H1 (cell line): ENCODE measurements around the gene VDR.

Source experiments
- CBX8 ChIP-seq: fragments of 300-800, 300-1000 bp; sonication (generic); IDR thresholded peaks from 2 replicates; pipeline ENCODE4 v1.7.1; 2016; ENCODE audit warnings: low read depth, low read length, borderline replicate concordance
- CEBPB ChIP-seq: IDR thresholded peaks from 2 replicates; pipeline ENCODE4 v1.6.1; 2012; ENCODE audit warnings: low read depth, low read length
- CREB1 ChIP-seq: IDR thresholded peaks from 2 replicates; pipeline ENCODE4 v1.6.1; 2012; ENCODE audit warnings: inconsistent platforms
- CTCF ChIP-seq, 3 experiments: IDR thresholded peaks; 1 replicate in 2 of 3; 2 replicates in 1 of 3; pipeline versions ENCODE4 v1.5.1 to v1.6.1; 2011; ENCODE audit warnings: low read length in 3 of 3, mild to moderate bottlenecking in 3 of 3, inconsistent platforms in 2 of 3, low read depth in 1 of 3, moderate library complexity in 1 of 3; ENCODE audit not compliant: insufficient read depth in 1 of 3; ENCODE audit errors: control extremely low read depth in 1 of 3
- KDM1A ChIP-seq: fragments of 200-600, 300-600 bp; sonication (generic); IDR thresholded peaks from 2 replicates; pipeline ENCODE4 v1.7.1; 2016; ENCODE audit warnings: mild to moderate bottlenecking, low read length, borderline replicate concordance
- POLR2A ChIP-seq, 2 experiments: IDR thresholded peaks; 1 replicate in 1 of 2; 2 replicates in 1 of 2; pipeline ENCODE4 v1.6.1; 2011; ENCODE audit warnings: low read depth in 2 of 2, low read length in 2 of 2, mild to moderate bottlenecking in 2 of 2; ENCODE audit errors: control extremely low read depth in 1 of 2
- RAD21 ChIP-seq, 2 experiments: IDR thresholded peaks in 1 of 2; conservative IDR thresholded peaks in 1 of 2; 2 replicates each; pipeline ENCODE4 v1.6.1; 2011; ENCODE audit warnings: low read depth in 2 of 2, low read length in 2 of 2, improper control_type of control experiment in 1 of 2, inconsistent platforms in 1 of 2, mild to moderate bottlenecking in 1 of 2, moderate library complexity in 1 of 2
- RNF2 ChIP-seq: fragments of 200-900, 300-1000 bp; sonication (generic); IDR thresholded peaks from 2 replicates; pipeline ENCODE4 v1.7.1; 2016; ENCODE audit warnings: borderline replicate concordance, low read depth, mild to moderate bottlenecking, antibody characterized with exemption, low read length; ENCODE audit not compliant: poor library complexity, severe bottlenecking; ENCODE audit errors: missing control alignments
- SP2 ChIP-seq: IDR thresholded peaks from 2 replicates; pipeline ENCODE4 v1.6.1; 2012; ENCODE audit warnings: mild to moderate bottlenecking, low read length, inconsistent platforms
- TAF1 ChIP-seq: IDR thresholded peaks from 2 replicates; pipeline ENCODE4 v1.6.1; 2011; ENCODE audit warnings: mild to moderate bottlenecking, low read depth, low read length

DNA sequence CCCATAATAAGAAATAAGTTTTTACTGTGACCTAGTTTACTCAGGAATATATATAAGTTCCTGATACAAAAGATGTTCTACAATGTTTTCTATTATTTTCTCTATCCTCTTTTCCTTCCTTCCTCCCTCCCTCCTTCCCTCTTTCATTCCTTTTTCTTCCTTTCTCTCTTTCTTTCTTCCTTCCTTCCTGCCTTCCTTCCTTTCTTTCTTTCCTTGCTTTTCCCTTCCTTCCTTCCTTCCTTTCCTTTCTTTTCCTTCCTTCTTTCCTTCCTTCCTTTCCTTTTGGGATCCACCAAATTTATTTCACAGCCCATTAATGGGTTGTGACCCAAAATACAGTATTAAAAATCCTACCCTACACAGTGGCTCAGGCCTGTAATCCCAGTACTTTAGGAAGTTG lies 3.9 kb upstream of the VDR start:
- TF ChIP-seq SP2, result no peak
- TF ChIP-seq CBX8, result no peak
- no peak for TF ChIP-seq CEBPB
- no peak for TF ChIP-seq CREB1
- no peak for TF ChIP-seq TAF1
- no peak for TF ChIP-seq POLR2A (IDR thresholded peaks at IDR 0.05; ENCODE audit: control extremely low read depth in 1 of 2, low read depth in 2 of 2, low read length in 2 of 2)
- TF ChIP-seq RNF2, result no peak
- TF ChIP-seq RAD21 (IDR thresholded peaks at IDR 0.05 in 1 of 2, conservative IDR thresholded peaks at IDR 0.05 in 1 of 2; ENCODE audit: low read depth in 2 of 2, low read length in 2 of 2), result no peak
- TF ChIP-seq CTCF (IDR thresholded peaks at IDR 0.05; ENCODE audit: control extremely low read depth in 1 of 3, insufficient read depth in 1 of 3, low read depth in 1 of 3, low read length in 3 of 3), result no peak
- TF ChIP-seq KDM1A, result no peak
